H1 (cell line): ENCODE data around the gene MDC1. TPM values are rescaled to one million over a fixed set of nuclear protein-coding genes. Genes with fewer than 3 reads are reported as not detected.

ENCODE experiments used
- ASH2L ChIP-seq: fragments of 200-600, 300-600 bp; sonication (generic); IDR thresholded peaks from one replicate; pipeline ENCODE4 v1.7.1; 2017; ENCODE audit warnings: low read length
- BACH1 ChIP-seq: IDR thresholded peaks from 2 replicates; pipeline ENCODE4 v1.6.1; 2012; ENCODE audit warnings: low read length, improper control_type of control experiment
- CBX5 ChIP-seq: fragments of 300-800, 300-1000 bp; sonication (generic); IDR thresholded peaks from 2 replicates; pipeline ENCODE4 v1.7.1; 2016; ENCODE audit warnings: antibody characterized with exemption, low read length, low read depth
- FOSL1 ChIP-seq: IDR thresholded peaks from 2 replicates; pipeline ENCODE4 v1.6.1; 2011; ENCODE audit warnings: mild to moderate bottlenecking, low read depth, low read length, moderate library complexity; ENCODE audit not compliant: insufficient read depth
- HDAC2 ChIP-seq, 2 experiments: fragments of 300-600 bp in 1 of 2; sonication (generic) in 1 of 2; IDR thresholded peaks; 2 replicates each; pipeline ENCODE4 v1.6.1; 2011 to 2012; ENCODE audit warnings: low read depth in 2 of 2, low read length in 2 of 2, mild to moderate bottlenecking in 2 of 2, moderate library complexity in 2 of 2, borderline replicate concordance in 1 of 2, inconsistent platforms in 1 of 2
- KDM4A ChIP-seq: IDR thresholded peaks from one replicate; pipeline ENCODE4 v1.7.1; 2012; ENCODE audit warnings: low read depth, mild to moderate bottlenecking, moderate library complexity, low read length, inconsistent platforms; ENCODE audit not compliant: severe bottlenecking
- POLR2A ChIP-seq, 2 experiments: IDR thresholded peaks; 1 replicate in 1 of 2; 2 replicates in 1 of 2; pipeline ENCODE4 v1.6.1; 2011; ENCODE audit warnings: low read depth in 2 of 2, low read length in 2 of 2, mild to moderate bottlenecking in 2 of 2; ENCODE audit errors: control extremely low read depth in 1 of 2
- SIX5 ChIP-seq: IDR thresholded peaks from 2 replicates; pipeline ENCODE4 v1.6.1; 2011; ENCODE audit warnings: mild to moderate bottlenecking, low read depth, low read length
- SP1 ChIP-seq: IDR thresholded peaks from 2 replicates; pipeline ENCODE4 v1.6.1; 2011; ENCODE audit warnings: low read depth, low read length
- TAF7 ChIP-seq: optimal IDR thresholded peaks from 2 replicates; pipeline ENCODE3; 2011; ENCODE audit warnings: low read depth, mild to moderate bottlenecking, inconsistent platforms, low read length, moderate library complexity, borderline replicate concordance
- TBP ChIP-seq: IDR thresholded peaks from 2 replicates; pipeline ENCODE4 v1.6.1; 2011; ENCODE audit warnings: low read depth, low read length, improper control_type of control experiment
- TCF12 ChIP-seq: IDR thresholded peaks from 2 replicates; pipeline ENCODE4 v1.6.1; 2011; ENCODE audit warnings: low read depth, mild to moderate bottlenecking, low read length
- YY1 ChIP-seq: IDR thresholded peaks from 2 replicates; pipeline ENCODE4 v1.6.1; 2011; ENCODE audit warnings: low read depth, mild to moderate bottlenecking, low read length
- polyA plus RNA-seq, 7 experiments: library from polyadenylated mRNA; depleted of rRNA in 3 of 7; stranded (reverse) in 5 of 7; unstranded in 2 of 7; fragments of >200 nt in 5 of 7; fragments of 200-250 nt in 2 of 7; gene quantifications; 1 replicate in 5 of 7; 2 replicates in 1 of 7; 4 replicates in 1 of 7; pipeline versions ENCODE4 v1.2.1 to v1.2.3, GENCODE V29; 2011 to 2013; ENCODE audit warnings: missing spikeins in 2 of 7, mixed read lengths in 2 of 7
- total RNA-seq: library from RNA; stranded (reverse); fragmentation: NEBNext Ultra II Directional; extraction: Animal tissue kit (Norgen Biotek cat#: 25700); gene quantifications from 2 replicates; pipeline ENCODE4 v1.2.1, GENCODE V29; 2021
- TF ChIP-seq, protein P1 (sequence below), 3 experiments: IDR thresholded peaks; 1 replicate in 2 of 3; 2 replicates in 1 of 3; pipeline versions ENCODE4 v1.5.1 to v1.6.1; 2011; ENCODE audit warnings: low read length in 3 of 3, mild to moderate bottlenecking in 3 of 3, inconsistent platforms in 2 of 3, low read depth in 1 of 3, moderate library complexity in 1 of 3; ENCODE audit not compliant: insufficient read depth in 1 of 3; ENCODE audit errors: control extremely low read depth in 1 of 3

MDC1 gene
- total and polyA plus RNA-seq, 2 of the 8 experiments (the other 6 are each of a cell fraction or from before 2014, with no cell fraction given) = 29.9 to 81.1 TPM

GRCh38 chr6:30744054-30744805 is 27.1 kb upstream of the MDC1 start, which contains the start of gene IER3 (continued):
- TF ChIP-seq POLR2A (IDR thresholded peaks at IDR 0.05; ENCODE audit: control extremely low read depth in 1 of 2, low read depth in 2 of 2, low read length in 2 of 2) (peak; percentile 97 to 99), ASH2L (no peak), HDAC2 (IDR thresholded peaks at IDR 0.05; ENCODE audit: borderline replicate concordance in 1 of 2, low read depth in 2 of 2, low read length in 2 of 2) (peak in 1 of 2 experiments; percentile 50; a peak in 1 of 4 replicates), TCF12 (0 out of 2 replicates have a peak, but pooled peaks have one; percentile 45), YY1 (no peak), KDM4A (peak; percentile 34), TBP (peak; percentile 96), TAF7 (peak; percentile 89), SP1 (peak; percentile 60; the same call in 1 of the 2 replicates), BACH1 (0 out of 2 replicates have a peak, but pooled peaks have one; percentile 13), FOSL1 (no peak), CBX5 (no peak), SIX5 (no peak)
- TF ChIP-seq, protein P1, sequence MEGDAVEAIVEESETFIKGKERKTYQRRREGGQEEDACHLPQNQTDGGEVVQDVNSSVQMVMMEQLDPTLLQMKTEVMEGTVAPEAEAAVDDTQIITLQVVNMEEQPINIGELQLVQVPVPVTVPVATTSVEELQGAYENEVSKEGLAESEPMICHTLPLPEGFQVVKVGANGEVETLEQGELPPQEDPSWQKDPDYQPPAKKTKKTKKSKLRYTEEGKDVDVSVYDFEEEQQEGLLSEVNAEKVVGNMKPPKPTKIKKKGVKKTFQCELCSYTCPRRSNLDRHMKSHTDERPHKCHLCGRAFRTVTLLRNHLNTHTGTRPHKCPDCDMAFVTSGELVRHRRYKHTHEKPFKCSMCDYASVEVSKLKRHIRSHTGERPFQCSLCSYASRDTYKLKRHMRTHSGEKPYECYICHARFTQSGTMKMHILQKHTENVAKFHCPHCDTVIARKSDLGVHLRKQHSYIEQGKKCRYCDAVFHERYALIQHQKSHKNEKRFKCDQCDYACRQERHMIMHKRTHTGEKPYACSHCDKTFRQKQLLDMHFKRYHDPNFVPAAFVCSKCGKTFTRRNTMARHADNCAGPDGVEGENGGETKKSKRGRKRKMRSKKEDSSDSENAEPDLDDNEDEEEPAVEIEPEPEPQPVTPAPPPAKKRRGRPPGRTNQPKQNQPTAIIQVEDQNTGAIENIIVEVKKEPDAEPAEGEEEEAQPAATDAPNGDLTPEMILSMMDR (IDR thresholded peaks at IDR 0.05; ENCODE audit: control extremely low read depth in 1 of 3, insufficient read depth in 1 of 3, low read depth in 1 of 3, low read length in 3 of 3) = peak; percentile 35 to 55 (median 40)
